Loucy (cell line): ENCODE results near the gene NTN5.

ENCODE experiments used
- EZH2phosphoT487 ChIP-seq: fragments of 200-600 bp; IDR thresholded peaks from 2 replicates; pipeline ENCODE4 v1.6.1; 2018; ENCODE audit warnings: antibody characterized with exemption, mild to moderate bottlenecking, moderate library complexity, borderline replicate concordance
- TF ChIP-seq, protein P1 (sequence below): fragments of 200-600 bp; sonication (generic); conservative IDR thresholded peaks from 2 replicates; pipeline ENCODE4 v1.5.1; 2014; ENCODE audit warnings: mild to moderate bottlenecking, antibody characterized with exemption, low read length

DNA sequence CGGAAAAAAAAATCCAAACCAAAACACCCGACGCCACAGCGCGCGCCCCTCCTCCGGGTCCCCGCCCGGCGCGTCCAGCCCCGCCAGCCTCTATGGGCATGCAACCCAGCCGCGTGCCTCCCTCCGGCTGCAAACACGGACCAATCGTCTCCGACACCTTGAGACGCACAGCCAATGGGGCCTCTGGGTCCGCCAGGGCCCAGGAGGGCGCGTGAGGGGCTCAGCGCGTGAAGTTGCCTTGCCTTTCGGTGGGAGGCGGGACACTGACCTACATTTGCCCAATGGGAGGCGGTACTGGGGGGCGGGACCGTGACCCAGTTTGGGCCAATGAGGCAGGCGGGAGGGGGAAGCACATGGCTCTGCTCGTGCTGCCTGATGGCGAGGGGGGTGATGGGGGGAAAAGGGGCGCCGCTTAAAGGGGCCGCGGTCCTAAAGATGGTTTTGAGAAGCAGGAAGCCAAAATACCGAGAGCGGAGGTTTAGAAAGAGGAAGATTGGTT is 35.3 kb downstream of the NTN5 start:
- TF ChIP-seq, protein P1, sequence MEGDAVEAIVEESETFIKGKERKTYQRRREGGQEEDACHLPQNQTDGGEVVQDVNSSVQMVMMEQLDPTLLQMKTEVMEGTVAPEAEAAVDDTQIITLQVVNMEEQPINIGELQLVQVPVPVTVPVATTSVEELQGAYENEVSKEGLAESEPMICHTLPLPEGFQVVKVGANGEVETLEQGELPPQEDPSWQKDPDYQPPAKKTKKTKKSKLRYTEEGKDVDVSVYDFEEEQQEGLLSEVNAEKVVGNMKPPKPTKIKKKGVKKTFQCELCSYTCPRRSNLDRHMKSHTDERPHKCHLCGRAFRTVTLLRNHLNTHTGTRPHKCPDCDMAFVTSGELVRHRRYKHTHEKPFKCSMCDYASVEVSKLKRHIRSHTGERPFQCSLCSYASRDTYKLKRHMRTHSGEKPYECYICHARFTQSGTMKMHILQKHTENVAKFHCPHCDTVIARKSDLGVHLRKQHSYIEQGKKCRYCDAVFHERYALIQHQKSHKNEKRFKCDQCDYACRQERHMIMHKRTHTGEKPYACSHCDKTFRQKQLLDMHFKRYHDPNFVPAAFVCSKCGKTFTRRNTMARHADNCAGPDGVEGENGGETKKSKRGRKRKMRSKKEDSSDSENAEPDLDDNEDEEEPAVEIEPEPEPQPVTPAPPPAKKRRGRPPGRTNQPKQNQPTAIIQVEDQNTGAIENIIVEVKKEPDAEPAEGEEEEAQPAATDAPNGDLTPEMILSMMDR, result no peak
- TF ChIP-seq EZH2phosphoT487, result no peak
